ENCODE results near the gene ISOC1. TPM values are rescaled to one million over a fixed set of nuclear protein-coding genes. Genes with fewer than 3 reads are reported as not detected.

ISOC1 gene
- total RNA-seq: 10 to 100 TPM; 21.5 to 25.3 TPM

DNA sequence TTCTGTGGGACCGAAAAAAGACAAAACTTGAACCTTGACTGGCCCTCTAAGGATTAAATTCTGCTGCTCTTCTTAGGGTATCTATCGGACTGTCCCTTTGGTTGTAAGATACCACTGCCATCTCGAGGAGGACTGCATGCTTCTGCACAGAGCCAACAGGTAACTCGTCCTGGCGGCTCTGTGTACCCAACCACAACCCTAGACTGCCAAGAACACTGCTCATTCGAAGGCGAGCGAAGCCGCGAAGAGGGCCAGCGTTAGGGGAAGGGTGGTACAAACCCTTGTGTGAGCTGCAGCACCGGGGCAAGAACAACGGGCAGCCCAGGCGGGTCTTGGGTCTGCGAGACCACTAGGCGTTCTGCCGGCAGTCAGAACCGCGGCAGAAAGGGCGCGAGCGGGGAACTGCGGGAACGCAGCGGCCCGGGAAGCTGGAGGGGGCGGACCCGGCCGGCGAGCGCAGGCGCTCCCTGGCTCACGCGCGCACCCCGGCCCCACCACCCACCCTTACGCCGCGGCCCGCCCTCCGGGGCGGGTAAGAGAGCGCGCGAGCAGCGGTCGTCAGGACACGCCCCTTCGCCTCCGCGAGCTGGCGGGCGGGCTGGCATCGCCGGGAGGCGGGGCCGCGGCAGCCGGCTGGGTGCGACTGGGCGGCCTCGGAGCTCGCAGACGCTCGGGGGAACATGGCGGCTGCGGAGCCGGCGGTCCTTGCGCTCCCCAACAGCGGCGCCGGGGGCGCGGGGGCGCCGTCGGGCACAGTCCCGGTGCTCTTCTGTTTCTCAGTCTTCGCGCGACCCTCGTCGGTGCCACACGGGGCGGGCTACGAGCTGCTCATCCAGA lies at the start of gene ISOC1:
TSS of gene ISOC1 (plus strand) at position 663 of the 837 bp plus-strand sequence. CDS start at position 681, 18 bp downstream.
- intact Hi-C loops (cut with DNase I, micrococcal nuclease): loop anchor here (1.0 to 10.0 kb wide), 5 partner anchors 32 to 1577 kb away; partner anchors contain the start of genes SLC12A2 (in 2 of the 2) and PRRC1 (in 1 of the 2)
- Mint-ChIP-seq H3K9me3 (ENCODE audit: low read depth) (no peaks in the 10 kb centered on the region), H3K27ac (peak within 1 kb of the TSS; percentile 37), H3K4me1 (peaks cover 25% of the 10 kb centered on the region), H3K27me3 (peaks cover 8% of the 10 kb centered on the region), H3K4me3 (peak within 1 kb of the TSS; percentile 79), H3K36me3 (ENCODE audit: low read depth) (peaks cover 1% of the 10 kb centered on the region)
- CTCF ChIA-PET: interaction anchor here (0.6 to 2.9 kb wide), 12 partner anchors 8 to 674 kb away, joined by 3 to 9 read pairs (median 3); no protein-coding TSS in a partner anchor
- POLR2A ChIA-PET: interaction anchor here (0.8 kb wide), 1 partner anchor 1012 kb away, joined by 5 read pairs; no protein-coding TSS in a partner anchor
- ATAC-seq: peak; percentile 94
- peak; percentile 95 for DNase-seq

DNA sequence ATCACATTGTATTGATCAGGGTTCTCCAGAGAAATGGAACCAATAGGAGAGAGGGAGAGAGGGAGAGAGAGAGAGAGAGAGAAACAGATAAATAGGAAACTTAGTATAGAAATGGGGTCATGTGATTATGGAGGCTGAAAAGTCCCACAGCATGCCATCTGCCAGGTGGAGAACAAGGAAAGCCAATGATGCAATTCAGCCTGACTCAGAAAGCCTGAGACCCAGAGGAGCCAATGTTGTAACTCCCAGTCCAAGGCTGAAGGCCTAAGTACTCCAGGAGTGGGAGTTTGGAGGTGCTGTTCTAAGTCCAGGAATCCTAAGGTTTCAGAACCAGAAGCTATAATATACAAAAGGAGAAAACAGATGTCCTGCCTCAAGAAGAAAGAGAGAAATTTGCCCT lies 48.4 kb upstream of the ISOC1 start:
- Mint-ChIP-seq H3K4me1 (no peaks in the 10 kb centered on the region), H3K36me3 (ENCODE audit: low read depth) (no peaks in the 10 kb centered on the region), H3K27ac (no peak overlapping the region), H3K27me3 (peaks cover 6% of the 10 kb centered on the region), H3K4me3 (no peak overlapping the region), H3K9me3 (ENCODE audit: low read depth) (peaks cover 13% of the 10 kb centered on the region)
- DNase-seq (no peak), ATAC-seq (no peak)
- CTCF ChIA-PET: interaction anchor here (0.5 kb wide), 1 partner anchor 725 kb away, joined by 3 read pairs; no protein-coding TSS in a partner anchor
- intact Hi-C loops (cut with DNase I, micrococcal nuclease): no loop called here
- POLR2A ChIA-PET: no interaction called here

DNA sequence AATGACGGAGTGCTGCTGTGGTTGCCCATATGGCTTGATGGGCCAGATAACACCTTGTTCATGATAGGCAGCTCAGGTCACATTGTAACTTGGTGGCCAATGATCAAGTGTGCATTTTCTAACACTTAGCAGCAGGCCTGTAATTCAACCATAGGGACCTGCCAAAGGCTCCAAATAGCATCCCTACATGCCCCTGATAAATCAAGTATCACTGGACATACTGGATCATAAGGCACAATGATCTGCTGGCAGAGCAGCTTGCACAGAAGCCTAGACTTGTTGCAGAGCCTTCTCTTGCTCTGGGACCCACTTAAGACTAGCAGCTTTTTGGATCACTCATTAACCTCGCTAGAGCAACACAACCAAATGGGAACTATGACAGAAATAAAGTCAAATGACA lies 46.0 kb upstream of the ISOC1 start:
- ChIA-PET CTCF (no interaction called here), POLR2A (no interaction called here)
- H3K4me3 Mint-ChIP-seq: no peak overlapping the region
- H3K36me3 Mint-ChIP-seq (ENCODE audit: low read depth): no peaks in the 10 kb centered on the region
- no peak overlapping the region for H3K27ac Mint-ChIP-seq
- H3K27me3 Mint-ChIP-seq: peaks cover 4% of the 10 kb centered on the region
- no peak for DNase-seq
- intact Hi-C loops (cut with DNase I, micrococcal nuclease): no loop called here
- no peak for ATAC-seq
- no peaks in the 10 kb centered on the region for H3K4me1 Mint-ChIP-seq
- H3K9me3 Mint-ChIP-seq (ENCODE audit: low read depth): peaks cover 10% of the 10 kb centered on the region

DNA sequence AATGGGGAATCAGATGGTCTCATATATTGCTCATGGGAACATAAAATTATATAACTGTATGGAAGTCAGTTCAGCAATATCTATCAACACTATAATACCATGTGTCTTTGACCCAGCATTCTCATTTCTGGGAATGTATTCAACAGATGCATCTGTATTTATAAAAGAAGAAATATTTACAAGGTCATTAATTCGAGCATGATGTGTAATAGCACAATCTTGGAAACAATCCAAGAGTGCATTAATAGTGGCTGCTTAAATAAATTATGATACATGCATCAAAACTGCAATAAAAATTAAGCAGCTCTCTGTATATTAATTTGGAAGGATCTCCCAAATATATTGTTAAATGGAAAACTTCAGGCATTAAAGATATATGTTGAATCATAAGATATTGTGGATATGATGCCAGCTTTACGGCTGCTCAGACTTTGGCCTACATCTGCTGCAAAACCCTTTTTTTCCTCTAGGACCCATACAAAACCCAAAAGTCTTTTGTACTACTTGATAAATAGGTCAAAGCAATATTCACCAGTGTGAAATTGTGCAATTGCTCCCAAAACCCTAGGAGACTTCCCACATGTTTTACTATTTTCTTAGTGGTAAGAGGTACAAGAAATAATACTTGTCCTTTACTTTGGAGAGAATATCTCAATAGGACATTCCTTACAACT lies 45.3 kb upstream of the ISOC1 start:
- peaks cover 8% of the 10 kb centered on the region for H3K9me3 Mint-ChIP-seq (ENCODE audit: low read depth)
- ChIA-PET POLR2A (no interaction called here), CTCF (no interaction called here)
- H3K27me3 Mint-ChIP-seq: peaks cover 4% of the 10 kb centered on the region
- no peak overlapping the region for H3K4me3 Mint-ChIP-seq
- ATAC-seq (no peak), DNase-seq (no peak)
- intact Hi-C loops (cut with DNase I, micrococcal nuclease): no loop called here
- H3K27ac Mint-ChIP-seq: no peak overlapping the region
- H3K36me3 Mint-ChIP-seq (ENCODE audit: low read depth): no peaks in the 10 kb centered on the region
- H3K4me1 Mint-ChIP-seq: no peaks in the 10 kb centered on the region

DNA sequence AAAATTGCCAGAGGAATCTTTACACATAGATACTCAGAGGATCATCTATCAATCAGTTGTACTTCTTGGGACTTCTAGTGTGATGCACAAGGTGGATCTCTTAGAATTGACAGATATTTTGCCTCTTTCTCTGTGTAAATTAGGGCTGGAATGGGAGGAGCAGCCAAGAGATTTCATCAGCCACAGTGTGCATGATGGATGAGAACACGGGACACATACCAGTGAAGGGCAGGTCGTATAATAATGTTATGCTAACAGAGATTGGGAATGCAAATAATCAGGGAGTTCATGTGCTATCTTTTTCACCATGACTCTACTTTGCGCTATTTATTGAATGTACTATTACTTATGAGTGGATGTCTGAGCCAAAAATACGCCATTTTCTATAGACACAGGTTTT lies 43.3 kb upstream of the ISOC1 start:
- Mint-ChIP-seq H3K4me3 (no peak overlapping the region), H3K36me3 (ENCODE audit: low read depth) (no peaks in the 10 kb centered on the region), H3K27ac (no peak overlapping the region), H3K9me3 (ENCODE audit: low read depth) (no peaks in the 10 kb centered on the region), H3K27me3 (peaks cover 8% of the 10 kb centered on the region), H3K4me1 (no peaks in the 10 kb centered on the region)
- no peak for ATAC-seq
- DNase-seq: no peak
- ChIA-PET CTCF (no interaction called here), POLR2A (no interaction called here)
- intact Hi-C loops (cut with DNase I, micrococcal nuclease): no loop called here

DNA sequence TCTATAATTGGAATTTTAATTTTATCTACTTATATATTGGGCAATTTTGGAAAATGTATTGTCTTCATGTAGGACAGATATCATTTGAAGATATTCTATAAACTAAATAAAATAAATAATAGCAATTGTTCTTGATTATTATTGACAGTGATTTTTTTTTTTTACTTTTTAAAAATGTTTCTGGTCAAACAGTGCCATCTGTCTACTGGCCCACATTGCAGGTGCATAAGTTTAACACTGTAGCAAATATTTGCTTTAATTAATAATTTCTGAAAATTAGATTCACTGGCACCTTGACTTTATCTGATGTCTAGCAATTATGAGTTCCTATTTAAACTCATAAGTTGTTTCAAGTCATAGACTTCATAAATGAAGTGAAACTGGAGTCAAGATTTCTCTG lies 41.1 kb upstream of the ISOC1 start:
- Mint-ChIP-seq H3K4me1 (no peaks in the 10 kb centered on the region), H3K9me3 (ENCODE audit: low read depth) (no peaks in the 10 kb centered on the region), H3K27me3 (peaks cover 9% of the 10 kb centered on the region), H3K36me3 (ENCODE audit: low read depth) (no peaks in the 10 kb centered on the region), H3K4me3 (no peak overlapping the region), H3K27ac (no peak overlapping the region)
- DNase-seq (no peak), ATAC-seq (no peak)
- CTCF ChIA-PET: no interaction called here
- POLR2A ChIA-PET: no interaction called here
- intact Hi-C loops (cut with DNase I, micrococcal nuclease): no loop called here

DNA sequence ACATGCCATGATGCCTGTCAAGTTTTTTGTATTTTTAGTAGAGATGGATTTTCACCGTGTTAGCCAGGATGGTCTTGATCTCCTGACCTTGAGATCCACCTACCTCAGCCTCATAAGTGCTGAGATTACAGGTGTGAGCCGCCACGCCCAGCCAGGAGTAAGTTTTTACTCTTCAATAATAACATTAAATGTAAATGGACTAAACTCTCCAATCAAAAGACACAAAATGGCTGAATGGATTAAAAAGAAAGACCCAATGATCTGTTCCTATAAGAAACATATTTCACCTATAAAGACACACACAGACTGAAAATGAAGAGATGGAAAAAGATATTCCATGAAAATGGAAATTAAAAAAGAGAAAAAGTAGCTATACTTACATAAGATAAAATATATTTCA lies 37.2 kb upstream of the ISOC1 start:
- Mint-ChIP-seq H3K36me3 (ENCODE audit: low read depth) (no peaks in the 10 kb centered on the region), H3K9me3 (ENCODE audit: low read depth) (no peaks in the 10 kb centered on the region), H3K27me3 (peaks cover 11% of the 10 kb centered on the region), H3K27ac (no peak overlapping the region), H3K4me3 (no peak overlapping the region), H3K4me1 (no peaks in the 10 kb centered on the region)
- DNase-seq: no peak
- ATAC-seq: no peak
- ChIA-PET CTCF (no interaction called here), POLR2A (no interaction called here)
- intact Hi-C loops (cut with DNase I, micrococcal nuclease): no loop called here

DNA sequence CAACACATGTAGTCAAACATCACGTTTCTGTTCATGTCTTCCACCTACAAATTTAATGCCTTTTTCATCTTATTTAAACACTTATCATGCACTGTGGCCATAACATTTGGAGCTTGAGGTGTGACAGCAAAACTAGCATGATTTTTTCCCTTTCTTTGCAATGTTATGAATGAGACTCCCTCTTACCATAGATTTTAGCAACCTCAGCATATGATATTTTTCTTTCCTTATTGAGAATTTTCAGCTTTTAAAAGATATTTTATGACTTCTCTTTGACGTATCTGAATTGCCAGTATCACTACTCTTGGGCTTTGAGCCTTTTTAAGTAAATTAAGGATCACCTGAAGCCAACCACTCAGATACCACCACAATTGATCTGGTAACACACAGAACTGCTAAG lies 32.7 kb upstream of the ISOC1 start:
- no peak for DNase-seq
- H3K4me1 Mint-ChIP-seq: no peaks in the 10 kb centered on the region

DNA sequence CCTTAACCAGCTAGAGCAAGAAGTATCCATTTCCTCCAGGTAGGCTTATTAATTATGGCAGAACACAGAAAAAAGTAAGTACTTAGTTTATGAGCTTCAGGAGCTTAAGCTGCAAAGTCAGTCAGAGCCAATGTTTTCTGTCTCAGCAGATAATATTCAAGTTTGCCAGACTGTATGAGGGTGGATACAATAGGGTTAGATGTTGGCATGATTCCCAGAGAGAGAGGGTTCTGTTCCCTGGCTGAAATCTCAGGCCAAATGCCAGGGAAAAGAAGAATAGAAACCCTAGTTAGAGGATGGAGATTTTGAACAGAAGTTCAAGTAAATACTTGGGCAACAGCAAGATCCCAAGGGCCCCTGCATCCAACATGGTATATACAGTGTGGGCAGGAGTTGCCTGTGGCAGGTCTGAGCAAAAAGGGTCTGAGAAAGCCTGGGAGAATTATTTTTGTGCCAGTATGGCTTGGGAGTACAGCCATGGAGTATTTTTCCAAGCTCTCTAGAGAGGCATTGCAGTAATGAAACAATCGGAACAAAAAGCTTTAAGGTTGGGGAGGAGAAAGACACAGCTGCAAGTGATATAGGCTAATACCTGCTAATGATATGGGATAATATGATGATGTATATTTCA lies 31.0 kb upstream of the ISOC1 start:
- Mint-ChIP-seq H3K4me3 (no peak overlapping the region), H3K36me3 (ENCODE audit: low read depth) (no peaks in the 10 kb centered on the region), H3K27me3 (peaks cover 10% of the 10 kb centered on the region), H3K4me1 (no peaks in the 10 kb centered on the region), H3K9me3 (ENCODE audit: low read depth) (no peaks in the 10 kb centered on the region), H3K27ac (no peak overlapping the region)
- intact Hi-C loops (cut with DNase I, micrococcal nuclease): no loop called here
- POLR2A ChIA-PET: no interaction called here
- DNase-seq: no peak
- CTCF ChIA-PET: no interaction called here
- no peak for ATAC-seq

More for the DNA sequence above, 32.7 kb upstream of the ISOC1 start:
- POLR2A ChIA-PET: no interaction called here
- peaks cover 10% of the 10 kb centered on the region for H3K27me3 Mint-ChIP-seq
- no peak for ATAC-seq
- H3K9me3 Mint-ChIP-seq (ENCODE audit: low read depth): no peaks in the 10 kb centered on the region
- intact Hi-C loops (cut with DNase I, micrococcal nuclease): no loop called here
- CTCF ChIA-PET: no interaction called here
- no peaks in the 10 kb centered on the region for H3K36me3 Mint-ChIP-seq (ENCODE audit: low read depth)
- H3K27ac Mint-ChIP-seq: no peak overlapping the region
- H3K4me3 Mint-ChIP-seq: no peak overlapping the region

DNA sequence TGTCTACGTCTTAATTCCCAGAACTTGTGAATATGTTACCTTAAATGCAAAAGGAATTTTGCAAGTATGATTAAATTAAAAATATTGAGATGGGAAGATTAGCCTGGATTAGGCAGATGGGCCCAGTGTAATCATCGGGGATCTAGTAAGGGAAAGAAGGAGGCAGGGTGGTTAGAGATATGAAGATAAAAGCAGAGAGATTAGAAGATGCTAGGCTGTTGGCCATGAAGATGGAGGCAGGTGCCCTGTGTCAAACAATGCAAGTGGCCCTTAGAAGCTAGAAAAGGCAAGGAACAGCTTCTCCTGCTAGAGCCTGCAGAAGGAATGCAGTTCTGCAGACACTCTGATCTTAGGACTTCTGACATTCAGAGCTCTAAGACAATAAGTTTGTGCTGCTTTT lies 28.8 kb upstream of the ISOC1 start:
- H3K27ac Mint-ChIP-seq: no peak overlapping the region
- ChIA-PET CTCF (no interaction called here), POLR2A (no interaction called here)
- H3K9me3 Mint-ChIP-seq (ENCODE audit: low read depth): no peaks in the 10 kb centered on the region
- H3K4me1 Mint-ChIP-seq: no peaks in the 10 kb centered on the region
- DNase-seq (no peak), ATAC-seq (no peak)
- peaks cover 12% of the 10 kb centered on the region for H3K27me3 Mint-ChIP-seq
- H3K4me3 Mint-ChIP-seq: no peak overlapping the region
- intact Hi-C loops (cut with DNase I, micrococcal nuclease): no loop called here
- H3K36me3 Mint-ChIP-seq (ENCODE audit: low read depth): no peaks in the 10 kb centered on the region

DNA sequence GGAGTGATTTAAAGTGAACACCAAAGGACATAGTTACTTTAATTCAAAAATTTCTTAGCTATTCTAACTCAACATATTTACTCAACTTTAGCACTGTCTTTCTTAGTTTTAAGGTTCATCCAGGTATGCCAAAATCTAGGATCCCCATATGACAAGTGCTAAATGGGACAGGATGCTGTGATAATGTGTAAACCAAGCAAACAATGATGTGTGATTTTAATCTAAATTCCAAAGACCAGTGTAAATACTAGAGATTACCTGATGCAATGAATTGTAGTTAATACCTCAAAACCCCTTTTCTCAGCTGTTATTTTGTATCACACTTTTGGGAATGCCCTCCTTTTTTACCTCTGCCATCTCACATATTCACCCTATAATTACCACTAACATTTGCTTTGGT lies 26.8 kb upstream of the ISOC1 start:
- ATAC-seq (no peak), DNase-seq (no peak)
- Mint-ChIP-seq H3K36me3 (ENCODE audit: low read depth) (no peaks in the 10 kb centered on the region), H3K27me3 (peaks cover 7% of the 10 kb centered on the region), H3K27ac (no peak overlapping the region), H3K4me3 (no peak overlapping the region), H3K4me1 (no peaks in the 10 kb centered on the region), H3K9me3 (ENCODE audit: low read depth) (no peaks in the 10 kb centered on the region)
- ChIA-PET CTCF (no interaction called here), POLR2A (no interaction called here)
- intact Hi-C loops (cut with DNase I, micrococcal nuclease): no loop called here

DNA sequence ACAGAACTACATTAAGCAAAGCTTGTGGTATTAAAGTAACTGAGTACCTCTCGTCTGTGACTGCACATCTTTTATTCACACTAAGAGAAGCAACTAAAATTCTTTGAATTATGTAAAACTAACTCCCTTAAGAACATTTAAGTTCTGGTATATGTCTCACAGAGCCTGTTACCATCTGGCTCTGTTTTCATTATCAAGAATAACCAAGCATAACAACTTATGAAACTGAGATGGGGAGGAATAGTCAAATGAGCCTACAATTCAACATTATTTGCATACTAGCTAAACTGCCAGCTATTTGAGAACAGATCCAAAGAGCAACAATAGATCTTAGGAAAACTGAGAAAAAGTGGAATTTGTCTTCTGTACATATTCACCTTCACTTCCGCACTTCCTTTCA lies 25.3 kb upstream of the ISOC1 start:
- DNase-seq (no peak), ATAC-seq (no peak)
- Mint-ChIP-seq H3K27ac (no peak overlapping the region), H3K4me3 (no peak overlapping the region), H3K9me3 (ENCODE audit: low read depth) (no peaks in the 10 kb centered on the region), H3K4me1 (no peaks in the 10 kb centered on the region), H3K27me3 (peaks cover 2% of the 10 kb centered on the region), H3K36me3 (ENCODE audit: low read depth) (no peaks in the 10 kb centered on the region)
- ChIA-PET POLR2A (no interaction called here), CTCF (no interaction called here)
- intact Hi-C loops (cut with DNase I, micrococcal nuclease): no loop called here

Data from activated CD4-positive, alpha-beta T cell treated with anti-CD3 and anti-CD28 coated beads for 36 hours (primary cell).